Gastroesophageal sphincter (tissue), 4 donors: ENCODE measurements around the gene ZCCHC7. TPM values are rescaled to one million over a fixed set of nuclear protein-coding genes. Genes with fewer than 3 reads are reported as not detected.

Experiments used
- ATAC-seq: fragments of 150-250 bp; one replicate; pipeline ENCODE4 v1.9.1; 2016; ENCODE audit warnings: mild to moderate bottlenecking, moderate library complexity
- H3K27ac ChIP-seq, 4 donors: fragments of 200-600 bp; sonication (generic) in 3 of 4; 1 replicate in 3 of 4; 2 replicates in 1 of 4; pipeline ENCODE4 v1.5.1; 2016 to 2019
- H3K27me3 ChIP-seq: fragments of 200-600 bp; sonication (generic); one replicate; pipeline ENCODE4 v1.5.1; 2019
- H3K36me3 ChIP-seq, 2 donors: fragments of 200-600 bp; sonication (generic); one replicate each; pipeline ENCODE4 v1.5.1; 2019; ENCODE audit warnings: control low read depth in 1 of 2
- H3K4me1 ChIP-seq, 3 donors: fragments of 200-600 bp; sonication (generic); 1 replicate in 2 of 3; 2 replicates in 1 of 3; pipeline ENCODE4 v1.5.1; 2016 to 2019; ENCODE audit warnings: control low read depth in 2 of 3
- H3K4me3 ChIP-seq, 2 donors: fragments of 200-600 bp; sonication (generic); one replicate each; pipeline ENCODE4 v1.5.1; 2019; ENCODE audit warnings: mild to moderate bottlenecking in 1 of 2, moderate library complexity in 1 of 2
- H3K9me3 ChIP-seq, 3 donors: fragments of 200-600 bp; sonication (generic); one replicate each; pipeline ENCODE4 v1.5.1; 2017 to 2019; ENCODE audit warnings: control low read depth in 2 of 3
- EP300 ChIP-seq: sonication (generic); formaldehyde crosslinking; IDR thresholded peaks from one replicate; pipeline ENCODE4 v1.6.1; 2017; ENCODE audit warnings: antibody characterized with exemption, mild to moderate bottlenecking
- POLR2A ChIP-seq, 2 donors: fragments of 450-650 bp; IDR thresholded peaks; one replicate each; pipeline ENCODE4 v1.6.1; 2017; ENCODE audit warnings: antibody characterized with exemption in 2 of 2, mild to moderate bottlenecking in 2 of 2, moderate library complexity in 1 of 2
- POLR2AphosphoS5 ChIP-seq: sonication (generic); formaldehyde crosslinking; IDR thresholded peaks from one replicate; pipeline ENCODE4 v1.6.1; 2017; ENCODE audit warnings: antibody characterized with exemption
- WGBS, 2 donors: methylation state at CpG; one replicate each; pipeline ENCODE4 v1.1.5; 2018; ENCODE audit warnings: low coverage in 1 of 2; 5-methylcytosine and 5-hydroxymethylcytosine counted together
- small RNA-seq, 4 donors: library from RNA; depleted of rRNA; stranded (forward); fragments of <200 nt; gene quantifications; one replicate each; pipeline ENCODE3, GENCODE V24; 2016
- total RNA-seq, 4 donors: library from RNA; depleted of rRNA; stranded (reverse); fragments of >200 nt; gene quantifications; one replicate each; pipeline ENCODE4 v1.1.0, GENCODE V29; 2016
- TF ChIP-seq, protein P1 (sequence below), 4 experiments: fragments of 200-600 bp in 2 of 4; fragments of 450-650 bp in 2 of 4; sonication (generic) in 1 of 4; IDR thresholded peaks; one replicate each; pipeline ENCODE4 v1.5.1; 2017 to 2019; ENCODE audit warnings: antibody characterized with exemption in 4 of 4, mild to moderate bottlenecking in 2 of 4, moderate library complexity in 2 of 4

Gene ZCCHC7
- total RNA-seq, 4 donors from 2014 or later, result 12.1 to 23.5 (median 17.6) TPM

DNA sequence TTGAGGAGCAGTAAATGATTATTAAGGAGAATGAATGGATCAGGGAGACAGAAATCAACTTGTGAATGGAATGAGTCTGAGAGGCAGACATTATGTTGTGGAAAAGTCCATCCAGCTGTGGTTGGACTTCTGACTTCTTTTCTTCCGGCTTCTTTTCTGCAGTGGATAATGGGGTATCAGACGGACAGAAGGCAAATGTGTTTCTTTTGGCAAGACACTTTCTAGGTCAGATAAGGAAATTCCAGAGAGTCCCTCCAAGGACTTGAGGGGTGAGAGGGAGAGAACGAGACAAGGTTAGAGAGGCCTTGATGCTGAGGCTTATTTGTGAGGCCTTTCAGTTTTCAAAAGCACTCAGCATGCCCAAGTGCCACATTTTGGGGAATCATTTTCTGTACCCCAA lies 285.0 kb downstream of the ZCCHC7 start:
- Histone ChIP-seq H3K9me3 (no peaks in the 10 kb centered on the region), H3K4me3 (no peak overlapping the region), H3K4me1 (no peaks in the 10 kb centered on the region), H3K27me3 (no peaks in the 10 kb centered on the region), H3K27ac (no peak overlapping the region), H3K36me3 (no peaks in the 10 kb centered on the region)
- TF ChIP-seq EP300 (no peak), POLR2AphosphoS5 (no peak), POLR2A (IDR thresholded peaks at IDR 0.05) (no peak)
- TF ChIP-seq, protein P1, sequence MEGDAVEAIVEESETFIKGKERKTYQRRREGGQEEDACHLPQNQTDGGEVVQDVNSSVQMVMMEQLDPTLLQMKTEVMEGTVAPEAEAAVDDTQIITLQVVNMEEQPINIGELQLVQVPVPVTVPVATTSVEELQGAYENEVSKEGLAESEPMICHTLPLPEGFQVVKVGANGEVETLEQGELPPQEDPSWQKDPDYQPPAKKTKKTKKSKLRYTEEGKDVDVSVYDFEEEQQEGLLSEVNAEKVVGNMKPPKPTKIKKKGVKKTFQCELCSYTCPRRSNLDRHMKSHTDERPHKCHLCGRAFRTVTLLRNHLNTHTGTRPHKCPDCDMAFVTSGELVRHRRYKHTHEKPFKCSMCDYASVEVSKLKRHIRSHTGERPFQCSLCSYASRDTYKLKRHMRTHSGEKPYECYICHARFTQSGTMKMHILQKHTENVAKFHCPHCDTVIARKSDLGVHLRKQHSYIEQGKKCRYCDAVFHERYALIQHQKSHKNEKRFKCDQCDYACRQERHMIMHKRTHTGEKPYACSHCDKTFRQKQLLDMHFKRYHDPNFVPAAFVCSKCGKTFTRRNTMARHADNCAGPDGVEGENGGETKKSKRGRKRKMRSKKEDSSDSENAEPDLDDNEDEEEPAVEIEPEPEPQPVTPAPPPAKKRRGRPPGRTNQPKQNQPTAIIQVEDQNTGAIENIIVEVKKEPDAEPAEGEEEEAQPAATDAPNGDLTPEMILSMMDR (IDR thresholded peaks at IDR 0.05), result no peak
- ATAC-seq, result no peak
- whole genome bisulfite sequencing, 2 donors, result 46 to 75% methylated on average over 2 to 3 of the region's 3 CpGs

DNA sequence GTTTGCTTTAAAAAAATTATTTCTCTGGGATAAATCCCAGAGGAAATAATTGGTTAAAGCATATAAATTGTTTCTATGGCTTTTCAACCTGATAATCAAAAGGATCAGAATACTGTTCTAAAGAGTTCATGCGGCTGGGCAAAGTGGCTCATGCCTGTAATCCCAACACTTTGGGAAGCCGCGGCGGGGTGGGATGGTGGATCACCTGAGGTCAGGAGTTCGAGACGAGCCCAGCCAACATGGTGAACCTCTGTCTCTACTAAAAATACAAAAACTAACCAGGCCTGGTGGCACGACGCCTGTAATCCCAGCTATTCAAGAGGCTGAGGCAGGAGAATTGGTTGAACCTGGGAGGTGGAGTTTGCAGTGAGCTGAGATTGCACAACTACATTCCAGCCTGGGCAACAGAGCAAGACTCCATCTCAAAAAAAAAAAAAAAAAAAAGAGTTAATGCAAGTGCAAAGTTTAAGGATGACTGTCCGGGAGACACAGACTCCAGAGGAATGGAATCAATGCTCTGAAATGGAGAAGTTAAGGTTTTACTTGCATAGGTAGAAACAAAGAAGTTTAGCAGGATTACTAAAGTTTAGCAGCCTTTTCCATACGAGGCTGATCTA lies 285.5 kb downstream of the ZCCHC7 start:
- Histone ChIP-seq H3K36me3 (no peaks in the 10 kb centered on the region), H3K4me1 (no peaks in the 10 kb centered on the region), H3K27me3 (no peaks in the 10 kb centered on the region), H3K4me3 (no peak overlapping the region), H3K9me3 (no peaks in the 10 kb centered on the region), H3K27ac (no peak overlapping the region)
- TF ChIP-seq POLR2AphosphoS5 (no peak), POLR2A (IDR thresholded peaks at IDR 0.05) (no peak), EP300 (no peak)
- TF ChIP-seq, protein P1 (IDR thresholded peaks at IDR 0.05), result no peak
- 73 to 76% methylated on average over 3 to 4 of the region's 10 CpGs for WGBS, 2 donors
- no peak for ATAC-seq

DNA sequence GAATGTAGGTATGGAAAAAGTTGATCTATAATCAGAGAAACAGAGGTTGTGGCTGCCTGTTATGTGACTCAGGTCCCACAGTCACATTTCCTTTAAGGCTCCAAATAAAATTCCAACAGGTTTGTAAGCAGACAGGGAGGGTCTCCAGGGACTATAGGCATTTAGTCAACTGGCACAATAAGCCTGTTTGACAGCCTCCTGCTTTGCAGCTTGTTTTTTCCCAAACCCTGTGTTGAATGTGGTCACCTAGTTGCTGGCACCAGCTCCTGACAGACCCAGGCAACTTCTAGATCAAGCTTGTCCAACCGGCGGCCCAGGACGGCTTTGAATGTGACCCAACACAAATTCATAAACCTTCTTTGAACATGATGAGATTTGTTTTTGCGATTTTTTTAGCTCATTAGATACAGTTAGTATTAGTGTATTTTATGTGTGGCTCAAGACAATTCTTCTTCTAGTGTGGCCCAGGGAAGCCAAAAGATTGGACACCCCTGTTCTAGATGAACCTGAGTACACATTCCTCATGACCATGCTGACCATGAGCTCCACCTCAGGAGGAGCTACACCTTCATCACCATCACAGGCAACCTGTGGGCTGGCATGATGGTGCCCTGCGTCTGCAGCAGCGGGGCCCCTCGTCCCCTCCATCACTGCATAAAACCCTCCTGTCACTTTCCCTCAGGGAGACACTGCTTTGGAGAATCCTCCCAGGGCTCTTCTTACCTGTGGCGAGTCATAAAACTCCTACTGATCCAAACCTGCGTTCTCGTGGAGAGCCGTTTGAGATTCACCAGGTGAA lies 286.4 kb downstream of the ZCCHC7 start:
- Histone ChIP-seq H3K36me3 (no peaks in the 10 kb centered on the region), H3K4me1 (no peaks in the 10 kb centered on the region), H3K27me3 (no peaks in the 10 kb centered on the region), H3K9me3 (no peaks in the 10 kb centered on the region), H3K4me3 (no peak overlapping the region), H3K27ac (no peak overlapping the region)
- no peak for TF ChIP-seq POLR2A (IDR thresholded peaks at IDR 0.05)
- no peak for TF ChIP-seq POLR2AphosphoS5
- no peak for TF ChIP-seq EP300
- TF ChIP-seq, protein P1 (IDR thresholded peaks at IDR 0.05), result no peak
- no peak for ATAC-seq
- WGBS, 2 donors, result 91 to 93% methylated on average over 4 to 8 of the region's 11 CpGs

DNA sequence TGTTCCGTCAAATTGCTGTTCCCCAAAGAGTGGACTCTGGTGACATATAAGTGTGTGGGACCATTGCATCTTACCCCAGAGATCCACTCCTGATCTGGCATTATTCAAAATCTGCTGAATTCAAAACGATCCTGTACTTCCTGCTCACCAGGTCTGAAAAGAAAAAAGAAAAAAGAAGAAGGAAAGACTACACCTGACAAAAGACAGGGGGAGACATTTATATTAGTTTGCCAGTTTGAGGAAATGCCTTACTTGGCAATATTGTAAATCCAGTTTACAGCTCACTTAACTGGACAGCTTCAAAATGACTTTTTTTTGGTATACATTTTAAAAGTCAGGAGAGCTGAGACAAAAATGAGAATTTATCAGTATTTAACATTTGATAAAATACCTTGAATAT lies 287.1 kb downstream of the ZCCHC7 start:
- no peaks in the 10 kb centered on the region for H3K27me3 ChIP-seq
- TF ChIP-seq, protein P1 (IDR thresholded peaks at IDR 0.05), result no peak
- TF ChIP-seq POLR2A (IDR thresholded peaks at IDR 0.05) (no peak), POLR2AphosphoS5 (no peak), EP300 (no peak)
- no peaks in the 10 kb centered on the region for H3K36me3 ChIP-seq
- ATAC-seq, result no peak
- no peak overlapping the region for H3K4me3 ChIP-seq
- no peaks in the 10 kb centered on the region for H3K9me3 ChIP-seq
- 56% methylated on average over 2 of the region's 2 CpGs; no CpG with 5 or more reads in 1 of the 2 donors for WGBS, 2 donors
- H3K27ac ChIP-seq, result no peak overlapping the region
- no peaks in the 10 kb centered on the region for H3K4me1 ChIP-seq

Small RNAs within 50 kb of the gene (small RNA-seq; reads per million reads assigned to genes)
- gene AL512604.1, result 0 reads per million in 4 donors
- 0 reads per million in 4 donors for gene RF00019
- 0 reads per million in 4 donors for gene RNU6-677P

Other genes starting within 250 kb of the ZCCHC7 start
- under 1 TPM in 1 of 4 donors, not detected in 3; under 0.01 TPM for gene PAX5, start 86.3 kb upstream of the ZCCHC7 start, total RNA-seq